Osteoblast (primary cell): ENCODE results near the gene SH3RF3. TPM values are rescaled to one million over a fixed set of nuclear protein-coding genes. Genes with fewer than 3 reads are reported as not detected.

Source experiments
- DNase-seq: peaks from one replicate; pipeline ENCODE4 v3.0.0; 2011; ENCODE audit warnings: low spot score, mixed read lengths; ENCODE audit not compliant: insufficient read length; ENCODE audit errors: missing footprints
- H2AFZ ChIP-seq: 2 replicates; pipeline ENCODE4 v1.6.0; 2011; ENCODE audit warnings: mild to moderate bottlenecking, low read length
- H3K27ac ChIP-seq: 2 replicates; pipeline ENCODE4 v1.5.1; 2011; ENCODE audit warnings: mild to moderate bottlenecking, low read depth, low read length, moderate library complexity
- H3K27me3 ChIP-seq: 2 replicates; pipeline ENCODE4 v1.6.0; 2012; ENCODE audit warnings: mild to moderate bottlenecking, control low read depth, inconsistent platforms, low read length, moderate library complexity; ENCODE audit not compliant: insufficient read depth
- H3K36me3 ChIP-seq: 2 replicates; pipeline ENCODE4 v1.5.1; 2011; ENCODE audit warnings: mild to moderate bottlenecking, low read length, control low read depth, moderate library complexity; ENCODE audit not compliant: insufficient read depth
- H3K4me1 ChIP-seq: 2 replicates; pipeline ENCODE4 v1.5.1; 2011; ENCODE audit warnings: mild to moderate bottlenecking, low read length, control low read depth, moderate library complexity; ENCODE audit not compliant: insufficient read depth
- H3K4me2 ChIP-seq: 2 replicates; pipeline ENCODE4 v1.6.0; 2011; ENCODE audit warnings: mild to moderate bottlenecking, low read length; ENCODE audit not compliant: insufficient read depth
- H3K4me3 ChIP-seq: fragments of 200-600 bp; sonication (generic); 3 replicates; pipeline ENCODE4 v1.5.1; 2012; ENCODE audit warnings: mild to moderate bottlenecking, low read length, inconsistent platforms; ENCODE audit not compliant: insufficient read depth
- H3K79me2 ChIP-seq: 2 replicates; pipeline ENCODE4 v1.6.0; 2012; ENCODE audit warnings: mild to moderate bottlenecking, low read length, control low read depth, inconsistent platforms; ENCODE audit not compliant: insufficient read depth
- H3K9me3 ChIP-seq: 2 replicates; pipeline ENCODE4 v1.5.1; 2011; ENCODE audit warnings: low read depth, low read length, control low read depth
- H4K20me1 ChIP-seq: 2 replicates; pipeline ENCODE4 v1.6.0; 2012; ENCODE audit warnings: mild to moderate bottlenecking, low read length, control low read depth; ENCODE audit not compliant: insufficient read depth
- CTCF ChIP-seq: IDR thresholded peaks from 2 replicates; pipeline ENCODE4 v1.5.1; 2011; ENCODE audit warnings: mild to moderate bottlenecking, low read depth, low read length, moderate library complexity; ENCODE audit errors: extremely low read depth
- total RNA-seq: library from RNA; depleted of rRNA; stranded (reverse); fragments of >200 nt; gene quantifications from 2 replicates; pipeline ENCODE4 v1.2.3, GENCODE V29; 2012

Gene SH3RF3
- total RNA-seq, 1 donor, result 14.8 TPM

- H3K36me3 ChIP-seq, result no peaks in the 10 kb centered on the region
- no peaks in the 10 kb centered on the region for H3K9me3 ChIP-seq
- H3K27ac ChIP-seq, result no peak overlapping the region
- peaks cover 41% of the 10 kb centered on the region for H3K79me2 ChIP-seq
- no peaks in the 10 kb centered on the region for H3K27me3 ChIP-seq
- TF ChIP-seq CTCF, result no peak
- H3K4me2 ChIP-seq, result no peak overlapping the region
- peak; percentile 49 for DNase-seq
- H4K20me1 ChIP-seq, result peaks cover 32% of the 10 kb centered on the region
- H3K4me3 ChIP-seq, result no peak overlapping the region
- no peak overlapping the region for H2AFZ ChIP-seq
- no peaks in the 10 kb centered on the region for H3K4me1 ChIP-seq
These were observed 166.2 kb downstream of the SH3RF3 start for GRCh38 chr2:109295070-109295780.

DNA sequence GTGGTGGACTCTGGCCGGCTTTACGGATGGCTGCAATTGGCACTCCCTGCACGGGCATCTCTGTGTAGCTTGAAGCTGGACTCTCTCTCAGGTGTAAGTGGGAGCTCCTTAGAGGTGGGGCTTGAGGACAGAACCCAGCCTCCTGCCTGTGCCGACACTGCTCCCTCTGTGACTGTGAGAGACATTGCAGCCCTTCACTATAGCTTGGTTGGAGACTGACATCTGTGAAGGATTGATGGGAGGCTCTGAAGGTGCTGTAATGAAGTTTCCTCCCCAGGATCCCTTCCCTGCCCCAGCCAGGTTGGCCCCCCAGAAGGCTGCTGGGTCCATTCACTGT lies 166.7 kb downstream of the SH3RF3 start:
- no peaks in the 10 kb centered on the region for H3K4me1 ChIP-seq
- no peak overlapping the region for H2AFZ ChIP-seq
- no peaks in the 10 kb centered on the region for H3K36me3 ChIP-seq
- H3K9me3 ChIP-seq, result no peaks in the 10 kb centered on the region
- TF ChIP-seq CTCF, result no peak
- peaks cover 43% of the 10 kb centered on the region for H3K79me2 ChIP-seq
- H3K27ac ChIP-seq, result no peak overlapping the region
- no peak overlapping the region for H3K4me3 ChIP-seq
- no peak overlapping the region for H3K4me2 ChIP-seq
- DNase-seq, result no peak
- no peaks in the 10 kb centered on the region for H3K27me3 ChIP-seq
- peaks cover 32% of the 10 kb centered on the region for H4K20me1 ChIP-seq

GRCh38 chr2:109297566-109298490 lies 168.8 kb downstream of the SH3RF3 start:
- TF ChIP-seq CTCF, result no peak
- H4K20me1 ChIP-seq, result peaks cover 45% of the 10 kb centered on the region
- no peak overlapping the region for H3K27ac ChIP-seq
- no peaks in the 10 kb centered on the region for H3K36me3 ChIP-seq
- no peak overlapping the region for H3K4me3 ChIP-seq
- no peak overlapping the region for H2AFZ ChIP-seq
- H3K4me1 ChIP-seq, result no peaks in the 10 kb centered on the region
- peak; percentile 57 for DNase-seq
- H3K4me2 ChIP-seq, result no peak overlapping the region
- H3K9me3 ChIP-seq, result no peaks in the 10 kb centered on the region
- H3K27me3 ChIP-seq, result no peaks in the 10 kb centered on the region
- peaks cover 60% of the 10 kb centered on the region for H3K79me2 ChIP-seq

GRCh38 chr2:109298851-109299250 lies 169.8 kb downstream of the SH3RF3 start:
- no peak overlapping the region for H3K4me3 ChIP-seq
- H2AFZ ChIP-seq, result no peak overlapping the region
- H3K4me2 ChIP-seq, result no peak overlapping the region
- no peaks in the 10 kb centered on the region for H3K27me3 ChIP-seq
- no peak overlapping the region for H3K27ac ChIP-seq
- no peak for TF ChIP-seq CTCF
- no peaks in the 10 kb centered on the region for H3K36me3 ChIP-seq
- H3K4me1 ChIP-seq, result no peaks in the 10 kb centered on the region
- peaks cover 53% of the 10 kb centered on the region for H3K79me2 ChIP-seq
- DNase-seq, result peak; percentile 54
- peaks cover 45% of the 10 kb centered on the region for H4K20me1 ChIP-seq
- H3K9me3 ChIP-seq, result no peaks in the 10 kb centered on the region
